ENCODE measurements around the gene PLBD2.

Gene PLBD2, protein sequence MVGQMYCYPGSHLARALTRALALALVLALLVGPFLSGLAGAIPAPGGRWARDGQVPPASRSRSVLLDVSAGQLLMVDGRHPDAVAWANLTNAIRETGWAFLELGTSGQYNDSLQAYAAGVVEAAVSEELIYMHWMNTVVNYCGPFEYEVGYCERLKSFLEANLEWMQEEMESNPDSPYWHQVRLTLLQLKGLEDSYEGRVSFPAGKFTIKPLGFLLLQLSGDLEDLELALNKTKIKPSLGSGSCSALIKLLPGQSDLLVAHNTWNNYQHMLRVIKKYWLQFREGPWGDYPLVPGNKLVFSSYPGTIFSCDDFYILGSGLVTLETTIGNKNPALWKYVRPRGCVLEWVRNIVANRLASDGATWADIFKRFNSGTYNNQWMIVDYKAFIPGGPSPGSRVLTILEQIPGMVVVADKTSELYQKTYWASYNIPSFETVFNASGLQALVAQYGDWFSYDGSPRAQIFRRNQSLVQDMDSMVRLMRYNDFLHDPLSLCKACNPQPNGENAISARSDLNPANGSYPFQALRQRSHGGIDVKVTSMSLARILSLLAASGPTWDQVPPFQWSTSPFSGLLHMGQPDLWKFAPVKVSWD

DNA sequence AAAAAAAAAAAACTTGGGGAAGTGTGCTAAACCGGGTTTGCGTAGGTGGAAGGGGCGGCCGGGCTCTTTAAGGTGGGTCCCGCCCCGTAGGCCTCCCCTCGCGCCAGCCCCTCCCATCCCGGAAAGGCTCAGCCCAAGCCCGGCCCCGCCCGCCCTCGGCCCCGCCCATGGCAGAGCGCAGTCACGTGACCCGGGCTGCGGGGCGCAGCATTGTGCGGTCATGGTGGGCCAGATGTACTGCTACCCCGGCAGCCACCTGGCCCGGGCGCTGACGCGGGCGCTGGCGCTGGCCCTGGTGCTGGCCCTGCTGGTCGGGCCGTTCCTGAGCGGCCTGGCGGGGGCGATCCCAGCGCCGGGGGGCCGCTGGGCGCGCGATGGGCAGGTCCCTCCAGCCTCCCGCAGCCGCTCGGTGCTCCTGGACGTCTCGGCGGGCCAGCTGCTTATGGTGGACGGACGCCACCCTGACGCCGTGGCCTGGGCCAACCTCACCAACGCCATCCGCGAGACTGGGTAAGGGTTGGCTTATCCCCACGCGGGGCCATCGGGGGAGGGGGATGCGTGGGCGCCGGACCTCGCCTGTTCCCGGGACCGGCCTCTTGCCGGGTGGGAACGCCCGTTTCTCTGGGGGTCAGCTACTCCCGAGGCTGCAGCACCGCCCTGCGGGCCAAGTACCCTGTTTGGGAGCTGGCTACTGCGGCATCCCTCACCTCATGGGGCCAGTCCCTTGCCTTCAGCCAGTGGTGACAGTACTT, at the start of gene PLBD2:
Gene PLBD2 (plus strand): TSS at position 207 of the 752 bp plus-strand sequence. CDS start 14 bp downstream, at position 221.
- DNase-seq: peak; percentile 74

DNA sequence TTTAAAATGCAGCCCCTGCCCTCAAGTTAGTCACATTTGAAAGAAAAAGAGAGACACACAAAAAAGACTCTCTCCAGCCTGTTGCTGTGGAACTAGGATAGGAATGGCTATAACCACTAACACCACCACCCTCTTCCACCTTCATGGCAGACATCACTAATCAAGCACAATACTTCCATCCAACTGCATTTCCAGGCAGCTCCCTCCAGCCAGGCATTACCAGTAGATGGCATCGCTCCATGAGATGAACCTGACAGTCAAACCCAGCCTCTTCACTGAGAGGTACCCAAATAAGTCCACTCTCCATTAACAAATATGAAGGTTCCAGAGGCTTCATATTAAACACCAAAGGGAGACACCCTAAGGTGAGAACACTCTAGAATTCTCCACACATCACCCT, 47.9 kb upstream of the PLBD2 start:
- DNase-seq: no peak

DNA sequence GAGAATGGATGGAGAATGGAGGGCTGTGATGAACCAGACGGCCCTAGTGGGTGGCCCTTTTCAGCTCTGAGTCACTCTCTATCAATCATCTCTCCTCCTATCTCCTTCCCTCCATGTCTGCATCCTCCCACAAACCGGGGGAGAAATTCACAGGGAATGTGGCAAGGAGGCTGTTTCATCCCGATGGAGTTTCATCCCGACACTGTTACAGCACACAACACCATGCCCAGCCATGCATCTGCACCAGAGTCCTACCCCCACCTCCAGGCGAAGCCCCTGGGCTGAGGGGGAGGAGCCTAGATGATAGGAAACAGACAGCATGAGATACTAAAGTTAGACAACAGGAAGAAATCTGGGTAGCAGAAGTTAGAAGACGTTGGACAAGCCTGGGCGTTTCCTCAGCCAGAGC, 44.3 kb upstream of the PLBD2 start:
- DNase-seq: no peak

DNA sequence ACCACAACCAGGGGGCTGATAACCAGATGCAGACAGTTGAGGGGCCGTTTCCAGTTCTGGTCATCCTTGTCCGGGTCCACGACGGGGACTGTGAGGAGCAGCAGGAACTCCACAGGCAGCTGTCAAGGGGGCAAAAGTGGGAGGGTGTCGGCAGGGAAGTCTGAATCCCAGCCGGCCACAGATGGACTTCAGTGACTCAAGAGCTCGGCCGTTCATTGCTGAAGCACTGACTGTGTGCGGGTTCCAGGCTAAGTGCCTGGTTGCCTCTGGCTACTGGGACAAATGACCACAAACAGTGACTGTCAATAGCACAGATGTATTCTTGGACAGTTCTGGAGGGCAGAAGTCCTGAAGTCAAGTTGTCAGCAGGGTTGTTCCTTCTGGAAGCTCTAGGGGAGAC, 43.0 kb upstream of the PLBD2 start:
- no peak for DNase-seq

DNA sequence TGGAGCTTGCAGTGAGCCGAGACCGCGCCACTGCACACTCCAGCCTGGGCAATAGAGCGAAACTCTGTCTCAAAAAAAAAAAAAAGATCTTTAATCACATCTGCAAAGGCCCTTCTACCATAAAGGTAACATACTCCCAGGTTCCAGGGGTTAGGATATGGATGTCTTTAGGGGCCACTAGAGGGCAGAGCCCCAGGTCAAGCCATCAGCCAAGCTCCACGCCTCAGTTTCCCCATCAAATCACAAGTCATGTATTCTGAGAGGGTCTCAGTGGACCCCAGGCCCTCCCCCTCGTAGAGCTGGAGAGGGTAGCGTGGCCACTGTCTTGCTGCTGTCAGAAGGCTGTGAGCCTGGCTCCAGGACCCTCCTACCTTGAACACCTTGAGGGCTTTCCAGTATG, 42.2 kb upstream of the PLBD2 start:
- no peak for DNase-seq

DNA sequence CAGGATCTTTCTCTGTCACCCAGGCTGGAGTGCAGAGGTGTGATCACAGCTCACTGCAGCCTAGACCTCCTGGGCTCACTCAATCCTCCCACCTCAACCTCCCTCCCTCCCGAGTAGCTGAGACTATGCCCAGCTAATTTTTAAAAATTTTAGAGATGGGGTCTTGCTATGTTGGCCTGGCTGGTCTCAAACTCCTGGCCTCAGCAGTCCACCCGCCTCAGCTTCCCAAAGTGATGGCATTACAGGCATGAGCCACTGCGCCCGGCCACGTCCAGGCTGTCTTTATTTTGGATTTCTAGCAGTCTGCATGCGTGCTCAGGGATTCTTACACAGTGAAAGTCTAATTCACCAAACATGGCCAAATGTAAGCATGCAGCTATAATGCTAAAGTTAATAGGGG, 41.3 kb upstream of the PLBD2 start:
- DNase-seq: no peak

DNA sequence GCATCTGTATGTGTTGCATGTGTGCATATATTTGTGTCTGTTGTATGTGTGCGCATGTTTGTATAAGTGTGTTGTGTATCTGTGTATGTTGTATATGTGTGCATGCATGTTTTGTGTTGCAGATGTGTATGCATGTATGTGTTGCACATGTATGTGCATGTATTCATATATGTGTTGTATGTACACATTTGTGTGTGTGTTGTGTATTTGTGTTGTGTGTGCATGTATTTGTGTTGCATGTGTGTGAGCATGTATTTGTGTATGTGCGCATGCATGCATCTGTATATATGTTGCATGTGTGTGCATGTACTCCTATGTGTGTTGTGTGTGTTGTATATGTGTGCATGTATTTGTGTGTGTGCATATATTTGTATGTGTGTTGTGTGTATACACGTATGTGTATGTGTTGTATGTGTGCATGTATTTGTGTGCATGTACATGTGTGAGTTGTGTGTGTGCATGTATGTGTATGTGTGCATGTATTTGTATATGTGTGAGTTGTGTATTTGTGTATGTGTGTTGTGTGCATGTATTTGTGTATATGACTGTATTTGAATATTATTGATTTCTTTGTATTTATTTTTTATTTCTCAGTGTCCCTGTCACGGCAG, 40.2 kb upstream of the PLBD2 start:
- no peak for DNase-seq

DNA sequence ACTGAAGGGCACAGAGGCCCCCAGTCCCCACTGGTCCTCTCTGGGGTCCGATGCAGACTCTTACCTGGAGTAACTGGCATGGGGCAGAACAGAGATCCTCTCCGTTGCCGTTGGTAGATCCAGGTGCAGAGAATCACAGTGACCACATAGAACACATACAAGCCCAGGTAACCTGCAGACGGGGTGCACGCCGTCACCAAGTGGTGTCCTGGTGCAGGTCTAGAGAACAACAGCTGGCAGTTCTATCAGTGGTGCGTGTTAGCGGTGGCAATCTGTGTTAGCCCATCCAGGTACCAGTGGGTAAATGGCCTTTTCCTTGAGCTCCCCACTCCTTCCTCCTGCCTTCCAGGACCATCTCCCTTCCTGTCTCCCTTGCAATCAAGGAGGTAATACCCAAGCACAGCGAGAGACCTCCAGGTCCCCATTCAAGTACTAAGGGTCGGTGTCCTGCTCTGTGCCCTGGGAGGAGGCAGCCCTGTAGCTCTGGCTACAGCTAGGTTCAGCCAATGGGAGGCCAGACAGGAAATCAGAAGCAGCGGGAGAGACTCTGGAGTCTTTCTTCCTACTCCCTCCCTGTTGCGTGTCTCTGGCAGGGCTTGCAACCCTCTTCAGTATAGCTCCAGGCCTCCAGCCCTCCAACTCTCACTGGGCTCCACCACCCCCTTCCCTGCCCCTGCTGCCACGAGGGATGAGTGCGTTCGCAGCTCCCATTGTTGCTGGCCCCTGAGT, 39.3 kb upstream of the PLBD2 start:
- DNase-seq: no peak

DNA sequence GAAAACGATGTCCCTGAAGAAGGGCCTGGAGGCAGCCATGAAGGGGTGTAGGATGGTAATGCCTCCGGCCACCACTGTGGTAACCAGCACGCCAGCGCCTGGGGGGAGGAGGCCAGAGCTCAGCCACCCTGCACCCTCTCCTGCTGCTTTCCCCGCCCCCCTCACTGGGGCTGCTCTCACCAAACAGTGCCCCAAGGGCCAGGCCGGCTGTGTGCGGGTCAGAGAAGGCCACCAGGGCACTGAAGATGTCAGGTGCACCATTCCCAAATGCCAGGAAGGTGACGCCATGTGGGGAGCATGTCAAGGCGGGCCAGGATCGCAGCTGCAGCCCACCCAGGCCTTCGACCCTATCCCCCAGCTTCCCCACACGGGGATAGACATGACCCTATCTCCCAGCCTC, 38.0 kb upstream of the PLBD2 start:
- DNase-seq: no peak

DNA sequence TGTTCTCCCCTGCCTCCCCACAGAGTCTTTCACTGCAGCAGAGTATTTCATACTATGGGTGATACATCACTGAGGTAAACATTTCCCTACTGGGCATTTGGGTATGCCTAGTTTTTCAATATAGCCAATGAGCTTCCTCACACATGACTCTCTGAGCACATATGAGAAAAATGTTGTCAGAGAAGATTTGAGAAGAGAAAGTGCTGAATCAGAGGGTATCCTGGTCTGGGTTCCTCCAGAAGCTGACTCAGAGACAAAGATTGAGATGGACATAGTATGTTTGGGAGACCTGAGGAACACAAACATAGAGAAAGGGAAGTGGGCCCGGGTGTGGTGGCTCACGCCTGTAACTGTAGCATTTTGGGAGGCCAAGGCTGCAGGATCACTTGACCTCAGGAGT, 36.0 kb upstream of the PLBD2 start:
- DNase-seq: no peak

DNA sequence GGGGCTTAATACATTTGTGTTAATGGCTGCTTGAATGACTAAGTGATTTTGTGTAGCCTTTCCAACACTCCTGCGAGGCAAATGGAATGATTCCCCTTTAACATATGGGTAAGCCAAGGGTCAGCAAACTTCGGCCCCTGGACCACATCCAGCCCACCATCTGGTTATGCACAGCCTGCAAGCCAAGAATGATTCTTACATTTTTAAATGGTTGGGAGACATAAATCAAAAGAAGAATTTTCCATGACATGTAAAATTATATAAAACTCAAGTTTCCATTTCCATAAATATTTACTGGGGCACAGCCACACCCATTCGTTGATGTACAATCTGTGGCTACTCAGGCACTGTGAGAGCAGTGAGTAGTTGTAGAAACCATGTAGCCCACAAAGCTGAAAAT, 32.5 kb upstream of the PLBD2 start:
- DNase-seq: no peak

DNA sequence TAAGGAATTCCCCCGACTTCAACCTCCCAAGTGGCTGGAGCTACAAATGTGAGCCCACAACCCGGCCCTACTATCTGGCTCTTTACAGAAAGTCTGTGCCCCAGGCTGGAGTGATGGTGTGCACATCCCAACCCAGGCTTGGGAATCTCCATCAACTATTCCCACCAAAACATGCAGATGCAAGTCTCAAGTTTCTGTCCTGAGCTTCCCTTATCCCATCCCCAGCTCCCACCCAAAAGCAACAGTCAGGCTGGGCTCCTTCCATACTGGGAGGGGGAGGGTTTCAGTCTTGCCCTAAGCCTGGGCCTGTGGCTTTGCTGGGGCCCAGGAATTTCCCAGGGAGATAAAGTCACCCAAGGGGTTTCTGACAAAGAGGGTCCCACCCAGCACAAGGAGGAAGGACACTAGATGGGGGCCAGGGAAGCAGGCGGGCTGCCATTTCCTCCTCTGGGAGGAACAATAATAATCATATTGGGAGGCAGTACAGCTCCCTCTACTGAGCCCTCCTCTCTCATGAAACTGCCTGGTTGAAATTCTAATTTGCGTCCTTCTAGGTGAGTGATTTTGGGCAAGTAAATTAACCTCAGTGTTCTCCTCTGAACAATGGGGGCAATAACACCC, 31.5 kb upstream of the PLBD2 start:
- DNase-seq: no peak

DNA sequence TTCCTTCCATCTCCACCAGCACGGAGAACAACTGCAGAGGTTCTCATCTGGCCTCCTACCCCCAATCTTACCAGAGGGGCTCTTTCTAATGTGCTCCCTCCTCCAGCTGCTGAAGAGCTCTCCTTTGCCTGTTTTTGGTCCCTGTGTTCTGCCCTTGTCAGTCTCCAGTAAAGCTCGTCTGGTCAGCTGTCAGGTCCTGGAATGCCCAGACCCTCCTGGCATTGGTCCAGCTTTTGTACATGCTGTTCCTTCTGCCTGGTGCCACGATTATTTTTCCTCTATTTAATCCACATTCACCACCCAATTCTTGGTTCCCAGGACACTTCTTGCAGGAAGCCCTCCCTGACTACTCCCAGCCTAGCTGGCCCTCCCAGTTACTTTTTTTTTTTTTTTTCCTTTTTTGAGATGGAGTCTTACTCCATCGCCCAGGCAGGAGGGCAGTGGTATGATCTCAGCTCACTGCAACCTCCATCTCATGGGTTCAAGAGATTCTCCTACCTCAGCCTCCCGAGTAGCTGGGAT, 30.0 kb upstream of the PLBD2 start:
- DNase-seq: no peak

DNA sequence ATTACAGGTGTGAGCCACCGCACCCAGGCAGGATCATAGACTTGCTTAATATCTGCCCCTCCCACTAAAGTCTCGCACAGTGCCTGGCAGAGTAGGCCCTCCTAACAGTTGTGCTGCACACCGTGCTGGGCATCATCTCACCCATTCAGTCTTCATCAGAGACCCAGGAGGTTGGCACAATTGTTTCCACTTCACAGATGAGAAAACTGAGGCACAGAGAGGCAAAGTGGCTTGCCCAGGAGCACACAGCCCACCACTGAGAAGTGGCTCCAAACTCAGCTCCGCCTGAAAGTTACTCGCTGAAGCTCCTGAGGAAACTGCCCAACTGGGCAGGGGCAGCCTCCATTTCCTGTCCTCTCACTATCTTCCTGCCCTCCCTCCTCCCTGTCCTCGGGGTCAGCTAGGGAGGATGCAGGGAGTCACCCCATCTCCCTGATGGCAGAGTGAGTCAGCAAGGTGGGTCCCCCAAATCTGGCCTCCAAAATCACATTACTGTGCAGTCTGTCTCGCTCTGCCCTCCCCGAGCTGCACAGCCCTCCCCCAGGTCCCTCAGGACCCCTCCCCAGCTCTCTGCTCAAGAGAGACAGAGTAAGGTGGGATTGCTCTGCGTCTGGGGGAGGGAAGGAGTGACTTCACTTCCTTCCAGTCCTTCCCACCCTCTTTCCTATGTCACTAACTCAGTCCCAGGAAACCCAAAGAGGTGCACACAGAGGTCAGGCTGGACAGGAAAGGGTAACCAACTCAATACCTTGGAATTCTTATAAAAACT, 29.2 kb upstream of the PLBD2 start:
- no peak for DNase-seq

DNA sequence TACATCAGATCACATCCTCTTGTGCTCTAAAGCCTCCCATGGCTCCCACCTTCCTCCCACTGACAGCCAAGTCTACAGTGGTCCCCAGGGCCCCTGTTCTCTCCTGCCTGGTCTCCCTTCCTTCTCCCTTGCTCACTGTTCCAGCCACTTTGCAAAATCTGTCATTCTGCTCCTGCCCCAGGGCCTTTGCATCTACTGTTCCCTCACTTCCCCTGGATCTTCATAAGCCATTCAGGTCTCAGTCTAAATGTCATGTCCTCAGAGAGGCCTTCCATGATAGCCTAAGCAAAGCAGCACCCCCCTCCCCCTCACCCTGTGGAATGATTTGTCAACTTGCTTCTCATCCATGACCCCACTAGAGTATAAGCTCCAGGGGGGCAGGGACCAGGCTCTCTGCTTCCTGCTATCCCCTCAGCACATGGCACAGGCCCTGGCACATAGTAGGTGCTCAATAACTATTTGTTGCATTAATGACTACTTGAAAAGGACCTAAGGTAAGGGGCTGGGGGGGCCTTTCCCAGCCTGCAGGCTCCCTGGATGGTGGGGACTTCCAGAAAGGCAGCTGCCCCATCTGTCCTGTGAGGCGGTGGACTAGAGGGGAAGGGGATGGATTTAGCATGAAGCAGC, 28.5 kb upstream of the PLBD2 start:
- no peak for DNase-seq

DNA sequence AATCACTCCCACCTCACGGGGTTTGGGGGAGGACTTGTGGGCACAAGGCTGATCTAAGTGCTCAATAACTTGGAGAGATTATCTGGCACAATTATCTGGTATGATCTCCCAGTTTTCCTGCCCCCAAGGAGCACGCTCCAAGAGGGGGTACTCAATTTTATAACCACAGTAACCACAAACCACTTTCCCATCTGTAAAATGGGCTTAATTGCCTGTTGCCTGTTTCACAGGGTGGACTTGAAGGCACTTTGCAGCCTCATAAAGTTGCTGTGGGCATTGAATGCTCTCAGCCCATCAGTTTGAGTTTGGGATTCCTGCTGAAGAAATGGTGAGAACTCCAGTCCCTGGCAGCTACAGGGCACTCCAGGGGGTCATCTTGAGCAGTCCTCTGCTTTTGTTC, 27.9 kb upstream of the PLBD2 start:
- DNase-seq: no peak

DNA sequence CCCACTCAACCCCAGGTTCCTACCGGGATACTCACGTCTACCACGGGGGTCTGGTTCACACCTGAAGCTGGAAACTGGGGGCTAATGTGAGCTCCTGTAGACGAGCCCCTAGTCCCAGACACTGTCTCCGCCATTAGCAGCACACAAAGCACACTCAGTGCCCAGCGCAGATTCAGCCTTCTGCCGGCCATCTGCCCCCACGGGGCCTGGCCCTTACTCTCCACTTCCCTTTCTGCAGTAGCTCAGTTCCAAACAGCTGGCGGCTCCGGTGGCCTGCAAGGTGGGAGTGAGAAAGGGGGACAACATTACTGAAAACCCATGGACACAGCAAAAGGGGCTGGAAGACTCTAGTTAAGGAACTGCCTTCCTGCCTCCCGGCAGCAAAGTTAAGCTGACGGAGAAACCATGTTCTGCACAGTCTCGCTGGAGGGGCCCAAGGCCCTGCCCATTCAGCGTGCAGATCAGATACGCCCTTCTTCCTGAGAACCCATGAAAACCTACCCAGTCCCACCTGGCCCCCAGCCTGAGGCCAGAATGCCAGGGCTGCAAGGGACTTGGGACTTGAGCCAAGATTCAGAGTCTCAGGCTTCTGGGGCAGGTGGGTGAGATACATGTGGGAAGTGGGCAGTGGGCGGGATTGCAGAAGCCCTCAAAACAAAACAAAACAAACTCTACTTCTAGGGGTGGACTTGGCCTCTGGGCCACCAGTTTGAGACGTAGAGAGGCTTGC, 25.5 kb upstream of the PLBD2 start:
- no peak for DNase-seq

DNA sequence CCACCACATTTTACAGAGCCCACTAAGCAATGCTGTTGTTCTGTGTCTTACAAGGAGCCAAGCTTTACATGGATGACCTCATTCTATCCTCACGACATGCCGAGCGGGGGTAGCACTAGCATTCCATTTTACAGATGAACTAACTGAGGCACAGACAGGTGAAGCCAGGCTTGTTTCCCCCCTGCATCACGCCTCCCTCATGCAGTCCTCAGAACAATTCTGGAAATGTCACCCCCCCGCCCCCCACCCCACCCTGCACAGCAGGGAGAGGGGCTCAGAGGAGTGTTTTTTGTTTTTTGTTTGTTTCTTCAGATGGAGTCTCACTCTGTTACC, 25.0 kb upstream of the PLBD2 start:
- no peak for DNase-seq

DNA sequence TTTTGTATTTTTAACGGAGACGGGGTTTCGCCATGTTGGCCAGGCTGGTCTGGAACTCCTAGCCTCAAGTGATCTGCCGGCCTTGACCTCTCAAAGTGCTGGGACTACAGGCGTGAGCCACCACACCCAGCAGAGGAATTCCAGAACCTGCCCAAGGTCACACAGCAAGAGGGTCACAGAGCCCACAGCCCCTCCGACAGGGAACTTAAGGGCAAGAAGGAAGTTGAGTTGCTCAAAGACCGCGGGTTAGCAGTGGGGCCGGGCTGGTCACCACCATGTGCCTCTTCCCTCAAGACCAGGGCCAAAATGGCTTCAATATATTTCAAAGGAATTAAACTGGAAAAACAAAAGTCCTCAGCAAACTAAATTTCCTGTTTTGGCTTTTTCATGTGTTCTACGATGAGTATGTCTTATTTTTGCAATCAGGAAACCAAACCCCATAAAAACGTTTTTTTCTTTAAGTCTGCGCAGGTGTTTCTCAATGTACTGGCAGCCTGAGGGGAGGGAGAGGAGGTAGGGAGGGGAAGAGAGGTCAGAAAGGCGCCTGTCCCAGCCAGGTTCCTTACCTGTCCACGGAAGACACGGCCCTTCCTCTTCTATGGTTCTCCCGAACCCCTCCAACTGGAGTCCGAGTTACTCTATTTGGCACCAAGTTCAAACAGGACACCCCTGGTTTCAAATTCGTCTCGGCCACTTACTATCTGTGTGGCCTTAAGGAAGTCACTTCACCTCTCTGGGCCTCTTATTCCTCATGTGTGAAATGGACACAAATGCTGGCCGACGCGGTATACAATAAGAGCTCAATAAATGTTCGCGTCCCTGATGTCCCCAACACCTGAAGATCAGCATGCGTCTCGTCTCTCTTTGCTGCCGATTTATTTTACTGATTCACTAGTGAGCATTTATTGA, 24.3 kb upstream of the PLBD2 start:
- DNase-seq: no peak

Measured in NCI-H1694 (cell line).